ENCODE measurements around the gene OR51I2. TPM values are rescaled to one million over a fixed set of nuclear protein-coding genes. Genes with fewer than 3 reads are reported as not detected.

OR51I2 gene
- total RNA-seq, 2 experiments from 2014 or later = not detected

DNA sequence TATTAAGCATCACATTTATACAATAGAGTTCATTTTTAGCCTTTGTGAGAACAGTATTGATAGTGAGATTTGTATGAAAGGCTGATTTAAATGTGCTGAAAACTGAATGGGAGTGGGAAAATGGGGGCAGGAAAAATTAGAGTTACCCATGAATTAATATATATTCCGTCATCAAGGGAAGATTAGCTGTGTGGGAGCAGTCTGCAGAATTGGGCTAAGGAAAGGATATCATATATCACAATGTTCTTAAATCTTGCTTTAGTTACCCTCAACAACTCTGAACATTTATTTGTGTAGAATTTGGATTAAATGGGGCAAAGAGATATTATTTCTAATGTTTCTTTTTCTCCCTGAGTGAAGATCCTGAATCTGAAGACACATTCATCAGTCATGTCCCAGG lies 27.3 kb upstream of the OR51I2 start, which contains the start of gene OR51Q1:
Gene OR51Q1 (plus strand): TSS at position 301 of the 400 bp plus-strand sequence. CDS start 90 bp downstream, at position 391.
- Histone ChIP-seq H4K20me1 (ENCODE audit: insufficient read depth, low read length) (no peaks in the 10 kb centered on the region), H3K9me2 (ENCODE audit: insufficient read depth, low read length) (no peaks in the 10 kb centered on the region), H3K9me3 (ENCODE audit: low read length) (no peaks in the 10 kb centered on the region), H3K4me3 (ENCODE audit: low read depth, low read length, poor library complexity, severe bottlenecking) (no peak within 1 kb of the TSS), H2AFZ (ENCODE audit: low read length) (no peak within 1 kb of the TSS), H3K79me2 (ENCODE audit: insufficient read depth, low read depth, low read length) (no peaks in the 10 kb centered on the region), H3K36me3 (ENCODE audit: insufficient read depth, low read length) (no peaks in the 10 kb centered on the region), H3K4me1 (ENCODE audit: insufficient read depth, low read length, poor library complexity, severe bottlenecking) (no peaks in the 10 kb centered on the region), H3K27ac (ENCODE audit: low read depth, low read length, poor library complexity, severe bottlenecking) (no peak within 1 kb of the TSS), H3K4me2 (ENCODE audit: low read length) (no peak within 1 kb of the TSS)
- TF ChIP-seq, protein P1, sequence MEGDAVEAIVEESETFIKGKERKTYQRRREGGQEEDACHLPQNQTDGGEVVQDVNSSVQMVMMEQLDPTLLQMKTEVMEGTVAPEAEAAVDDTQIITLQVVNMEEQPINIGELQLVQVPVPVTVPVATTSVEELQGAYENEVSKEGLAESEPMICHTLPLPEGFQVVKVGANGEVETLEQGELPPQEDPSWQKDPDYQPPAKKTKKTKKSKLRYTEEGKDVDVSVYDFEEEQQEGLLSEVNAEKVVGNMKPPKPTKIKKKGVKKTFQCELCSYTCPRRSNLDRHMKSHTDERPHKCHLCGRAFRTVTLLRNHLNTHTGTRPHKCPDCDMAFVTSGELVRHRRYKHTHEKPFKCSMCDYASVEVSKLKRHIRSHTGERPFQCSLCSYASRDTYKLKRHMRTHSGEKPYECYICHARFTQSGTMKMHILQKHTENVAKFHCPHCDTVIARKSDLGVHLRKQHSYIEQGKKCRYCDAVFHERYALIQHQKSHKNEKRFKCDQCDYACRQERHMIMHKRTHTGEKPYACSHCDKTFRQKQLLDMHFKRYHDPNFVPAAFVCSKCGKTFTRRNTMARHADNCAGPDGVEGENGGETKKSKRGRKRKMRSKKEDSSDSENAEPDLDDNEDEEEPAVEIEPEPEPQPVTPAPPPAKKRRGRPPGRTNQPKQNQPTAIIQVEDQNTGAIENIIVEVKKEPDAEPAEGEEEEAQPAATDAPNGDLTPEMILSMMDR (conservative IDR thresholded peaks at IDR 0.05; ENCODE audit: low read length) = no peak
- TF ChIP-seq EZH2phosphoT487 (IDR thresholded peaks at IDR 0.05; ENCODE audit: borderline replicate concordance, low read depth, low read length) = no peak
- DNase-seq (ENCODE audit: low spot score) = no peak
- no TSS peak for BruUV-seq (replicated peaks)
- CTCF ChIA-PET (ENCODE audit: unreplicated experiment) = no interaction called here
- POLR2A ChIA-PET = no interaction called here
- intact Hi-C loops (cut with micrococcal nuclease; ENCODE audit: unreplicated experiment) = no loop called here

GRCh38 chr11:5423131-5423530 lies 26.0 kb upstream of the OR51I2 start:
- Histone ChIP-seq H3K36me3 (ENCODE audit: insufficient read depth, low read length) (no peaks in the 10 kb centered on the region), H3K9me3 (ENCODE audit: low read length) (no peaks in the 10 kb centered on the region), H3K4me3 (ENCODE audit: low read depth, low read length, poor library complexity, severe bottlenecking) (no peak overlapping the region), H3K79me2 (ENCODE audit: insufficient read depth, low read depth, low read length) (no peaks in the 10 kb centered on the region), H3K27ac (ENCODE audit: low read depth, low read length, poor library complexity, severe bottlenecking) (no peak overlapping the region), H3K4me1 (ENCODE audit: insufficient read depth, low read length, poor library complexity, severe bottlenecking) (no peaks in the 10 kb centered on the region), H4K20me1 (ENCODE audit: insufficient read depth, low read length) (no peaks in the 10 kb centered on the region), H3K9me2 (ENCODE audit: insufficient read depth, low read length) (no peaks in the 10 kb centered on the region), H3K4me2 (ENCODE audit: low read length) (no peak overlapping the region), H2AFZ (ENCODE audit: low read length) (no peak overlapping the region)
- no TSS peak for BruUV-seq (replicated peaks)
- no peak for TF ChIP-seq EZH2phosphoT487 (IDR thresholded peaks at IDR 0.05; ENCODE audit: borderline replicate concordance, low read depth, low read length)
- TF ChIP-seq, protein P1 (conservative IDR thresholded peaks at IDR 0.05; ENCODE audit: low read length) = no peak
- intact Hi-C loops (cut with micrococcal nuclease; ENCODE audit: unreplicated experiment) = no loop called here
- CTCF ChIA-PET (ENCODE audit: unreplicated experiment) = no interaction called here
- POLR2A ChIA-PET = no interaction called here
- DNase-seq (ENCODE audit: low spot score) = no peak

DNA sequence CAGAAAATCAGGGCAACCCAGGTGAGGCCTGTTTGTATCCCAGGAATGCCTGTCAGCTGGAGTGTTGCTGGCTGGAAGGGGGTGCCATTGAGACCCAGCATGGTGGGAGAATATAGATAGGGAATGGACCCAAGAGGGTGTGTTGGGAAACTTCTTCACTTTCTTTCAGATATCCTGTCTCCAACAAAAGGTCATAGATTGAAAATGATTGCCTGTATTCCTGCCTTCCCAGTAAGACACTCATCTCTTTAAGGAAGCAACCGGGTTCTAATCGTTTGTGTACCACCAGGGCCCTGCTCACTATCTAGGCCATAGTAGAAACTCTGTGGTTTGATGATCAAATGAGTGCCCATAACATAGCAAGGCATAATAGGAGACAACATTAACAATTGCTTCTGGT lies 7.7 kb upstream of the OR51I2 start, which contains the start of gene OR51I1:
Gene OR51I1 (minus strand): TSS at position 101 of the 400 bp plus-strand sequence. CDS start 0 bp downstream, at position 101.
- intact Hi-C loops (cut with micrococcal nuclease; ENCODE audit: unreplicated experiment) = no loop called here
- DNase-seq (ENCODE audit: low spot score) = no peak
- no peaks in the 10 kb centered on the region for H3K79me2 ChIP-seq (ENCODE audit: insufficient read depth, low read depth, low read length)
- no peaks in the 10 kb centered on the region for H3K9me2 ChIP-seq (ENCODE audit: insufficient read depth, low read length)
- BruUV-seq (replicated peaks) = no TSS peak
- POLR2A ChIA-PET = no interaction called here
- H2AFZ ChIP-seq (ENCODE audit: low read length) = no peak within 1 kb of the TSS
- no peaks in the 10 kb centered on the region for H3K9me3 ChIP-seq (ENCODE audit: low read length)
- no peak within 1 kb of the TSS for H3K27ac ChIP-seq (ENCODE audit: low read depth, low read length, poor library complexity, severe bottlenecking)
- H3K4me3 ChIP-seq (ENCODE audit: low read depth, low read length, poor library complexity, severe bottlenecking) = no peak within 1 kb of the TSS
- H3K4me2 ChIP-seq (ENCODE audit: low read length) = no peak within 1 kb of the TSS
- H3K36me3 ChIP-seq (ENCODE audit: insufficient read depth, low read length) = no peaks in the 10 kb centered on the region
- CTCF ChIA-PET (ENCODE audit: unreplicated experiment) = no interaction called here
- TF ChIP-seq EZH2phosphoT487 (IDR thresholded peaks at IDR 0.05; ENCODE audit: borderline replicate concordance, low read depth, low read length) = no peak
- TF ChIP-seq, protein P1 (conservative IDR thresholded peaks at IDR 0.05; ENCODE audit: low read length) = no peak
- H4K20me1 ChIP-seq (ENCODE audit: insufficient read depth, low read length) = no peaks in the 10 kb centered on the region
- no peaks in the 10 kb centered on the region for H3K4me1 ChIP-seq (ENCODE audit: insufficient read depth, low read length, poor library complexity, severe bottlenecking)
